Fibroblast of villous mesenchyme (primary cell): Measurements from ENCODE around the gene ZHX3. TPM values are rescaled to one million over a fixed set of nuclear protein-coding genes. Genes with fewer than 3 reads are reported as not detected.

Experiments
- DNase-seq: peaks from one replicate; pipeline ENCODE4 v3.0.0-alpha.2; 2010; ENCODE audit warnings: low read depth
- H3K4me3 ChIP-seq: 2 replicates; pipeline ENCODE4 v1.5.1; 2011; ENCODE audit warnings: low read depth, mild to moderate bottlenecking, low read length
- total RNA-seq: library from RNA; depleted of rRNA; stranded (reverse); fragments of >200 nt; gene quantifications from 2 replicates; pipeline ENCODE4 v1.2.3, GENCODE V29; 2012
- TF ChIP-seq, protein P1 (sequence below): IDR thresholded peaks from 2 replicates; pipeline ENCODE4 v1.5.1; 2012; ENCODE audit warnings: low read depth, mild to moderate bottlenecking, low read length; ENCODE audit not compliant: insufficient read depth

The ZHX3 gene
- total RNA-seq, 1 donor = 39.3 TPM

DNA sequence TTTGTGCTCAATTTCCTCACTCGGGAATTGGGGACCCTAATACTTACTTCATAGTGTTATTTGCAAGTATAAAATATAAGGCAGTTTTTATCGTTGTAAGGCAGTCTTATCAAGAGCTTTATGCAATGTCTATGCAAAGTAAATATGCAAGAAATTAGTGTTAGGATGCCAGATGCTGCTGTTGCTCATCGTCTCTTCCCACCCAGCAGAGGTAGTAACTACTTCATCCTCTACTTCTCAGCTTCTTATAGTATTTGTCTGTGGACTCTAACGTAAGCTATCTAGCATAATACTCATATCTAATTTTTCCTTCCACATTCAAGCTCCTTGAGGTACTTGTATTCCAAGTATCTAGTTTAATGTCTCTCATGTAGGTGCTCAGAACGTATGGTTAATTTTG, 168.6 kb downstream of the ZHX3 start:
- DNase-seq = no peak
- TF ChIP-seq, protein P1, sequence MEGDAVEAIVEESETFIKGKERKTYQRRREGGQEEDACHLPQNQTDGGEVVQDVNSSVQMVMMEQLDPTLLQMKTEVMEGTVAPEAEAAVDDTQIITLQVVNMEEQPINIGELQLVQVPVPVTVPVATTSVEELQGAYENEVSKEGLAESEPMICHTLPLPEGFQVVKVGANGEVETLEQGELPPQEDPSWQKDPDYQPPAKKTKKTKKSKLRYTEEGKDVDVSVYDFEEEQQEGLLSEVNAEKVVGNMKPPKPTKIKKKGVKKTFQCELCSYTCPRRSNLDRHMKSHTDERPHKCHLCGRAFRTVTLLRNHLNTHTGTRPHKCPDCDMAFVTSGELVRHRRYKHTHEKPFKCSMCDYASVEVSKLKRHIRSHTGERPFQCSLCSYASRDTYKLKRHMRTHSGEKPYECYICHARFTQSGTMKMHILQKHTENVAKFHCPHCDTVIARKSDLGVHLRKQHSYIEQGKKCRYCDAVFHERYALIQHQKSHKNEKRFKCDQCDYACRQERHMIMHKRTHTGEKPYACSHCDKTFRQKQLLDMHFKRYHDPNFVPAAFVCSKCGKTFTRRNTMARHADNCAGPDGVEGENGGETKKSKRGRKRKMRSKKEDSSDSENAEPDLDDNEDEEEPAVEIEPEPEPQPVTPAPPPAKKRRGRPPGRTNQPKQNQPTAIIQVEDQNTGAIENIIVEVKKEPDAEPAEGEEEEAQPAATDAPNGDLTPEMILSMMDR = no peak
- H3K4me3 ChIP-seq = no peak overlapping the region

- DNase-seq = no peak
- TF ChIP-seq, protein P1 = no peak
- H3K4me3 ChIP-seq = no peak overlapping the region
Measured at GRCh38 chr20:41147767-41148191, 169.8 kb downstream of the ZHX3 start.

GRCh38 chr20:41145821-41146620, 171.5 kb downstream of the ZHX3 start:
- no peak overlapping the region for H3K4me3 ChIP-seq
- DNase-seq = no peak
- TF ChIP-seq, protein P1 = no peak

DNA sequence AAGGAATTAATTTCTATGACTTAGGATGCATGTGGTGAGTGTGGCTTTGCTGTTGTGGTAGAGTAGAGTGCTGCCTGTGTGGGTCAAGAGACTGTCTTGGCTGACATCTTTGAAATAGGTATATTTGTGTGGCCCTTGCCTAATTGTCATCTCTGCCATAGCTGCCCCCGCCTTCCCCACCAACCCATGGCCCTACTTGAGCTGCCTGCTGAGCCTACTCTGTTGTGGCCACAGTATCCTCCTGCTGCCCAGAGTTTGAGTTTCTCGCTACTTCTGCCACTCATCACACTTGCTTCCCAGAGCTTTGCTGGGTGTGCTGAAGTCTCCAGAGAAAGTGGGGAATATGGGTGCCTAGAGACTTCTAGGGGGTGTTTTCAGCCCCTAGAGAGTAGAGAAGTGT, 172.2 kb downstream of the ZHX3 start:
- no peak for DNase-seq
- no peak overlapping the region for H3K4me3 ChIP-seq
- TF ChIP-seq, protein P1 = no peak

DNA sequence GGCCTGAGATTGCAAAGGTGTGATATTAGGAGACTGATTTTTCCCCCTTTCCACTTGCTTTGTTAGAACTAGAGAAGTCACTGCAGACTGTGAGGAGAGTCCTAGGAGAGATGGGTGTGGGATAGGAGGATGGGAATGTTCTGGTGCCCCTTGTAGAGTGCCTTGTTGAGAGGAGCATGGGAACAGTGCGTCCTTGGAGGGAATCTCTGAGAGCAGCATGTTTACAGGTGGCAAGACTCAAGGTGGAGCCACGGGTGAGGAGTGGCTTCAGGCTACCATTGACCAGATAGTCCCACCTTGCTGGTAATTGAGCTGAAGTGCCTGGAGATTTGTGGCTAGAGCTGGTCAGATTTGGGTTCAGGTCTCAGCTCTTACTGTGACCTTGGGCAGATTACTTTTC, 174.2 kb downstream of the ZHX3 start:
- TF ChIP-seq, protein P1 = no peak
- H3K4me3 ChIP-seq = no peak overlapping the region
- DNase-seq = no peak

- no peak overlapping the region for H3K4me3 ChIP-seq
- DNase-seq = no peak
- TF ChIP-seq, protein P1 = no peak
Measured at GRCh38 chr20:41142919-41143318, 174.6 kb downstream of the ZHX3 start.

- TF ChIP-seq, protein P1 = no peak
- no peak for DNase-seq
- no peak overlapping the region for H3K4me3 ChIP-seq
Measured at GRCh38 chr20:41142245-41142644, 175.3 kb downstream of the ZHX3 start.
